ENCODE measurements around the gene GABBR2.

DNA sequence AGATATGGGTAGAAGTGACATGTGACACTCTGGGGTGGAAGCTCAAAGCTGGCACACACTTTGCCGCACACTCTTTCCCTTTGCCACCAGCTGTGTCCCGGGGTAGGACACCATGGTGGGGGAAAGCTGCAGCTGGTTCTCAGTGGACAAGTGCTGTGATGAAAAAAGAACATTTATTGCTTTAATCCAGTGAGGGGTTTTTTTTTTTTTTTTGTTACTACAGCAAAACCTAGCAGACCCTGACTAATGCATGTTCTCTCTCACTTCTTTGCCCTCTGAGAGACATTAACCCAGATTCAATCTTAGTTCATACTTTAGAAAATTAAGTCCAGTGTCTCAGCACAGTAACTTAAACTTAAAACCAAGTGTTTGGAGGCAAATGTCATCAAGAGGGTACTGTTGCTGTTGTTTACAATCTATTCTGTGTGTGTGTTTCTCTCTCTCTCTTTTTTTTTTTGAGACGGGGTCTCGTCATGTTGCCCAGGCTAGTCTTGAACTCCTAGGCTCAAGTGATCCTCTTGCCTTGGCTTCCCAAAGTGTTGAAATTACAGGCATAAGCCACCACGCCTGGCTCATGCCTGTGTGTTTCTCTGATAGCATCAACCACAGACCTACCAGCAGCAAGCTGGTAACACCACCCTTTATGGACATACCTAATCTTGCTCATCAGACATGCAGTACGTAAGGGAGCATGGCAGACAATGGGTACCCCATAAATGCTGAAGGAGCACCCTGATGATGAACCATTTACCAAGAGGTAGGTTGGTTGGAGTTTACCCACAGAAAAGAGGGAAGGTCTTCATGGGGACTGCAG lies 368.5 kb downstream of the GABBR2 start:
- TF ChIP-seq HDAC6 (IDR thresholded peaks at IDR 0.05; ENCODE audit: low read depth, low read length) (no peak), GTF2F1 (IDR thresholded peaks at IDR 0.05; ENCODE audit: low read depth, low read length) (no peak), TAF1 (IDR thresholded peaks at IDR 0.05; ENCODE audit: control insufficient read depth, extremely low read depth, insufficient read depth, low read length, severe bottlenecking) (no peak), LARP7 (IDR thresholded peaks at IDR 0.05) (no peak), HES1 (IDR thresholded peaks at IDR 0.05; ENCODE audit: low read depth) (no peak), CTCF (IDR thresholded peaks at IDR 0.05 in 2 of 3, conservative IDR thresholded peaks at IDR 0.05 in 1 of 3; ENCODE audit: insufficient read depth in 2 of 3, low read depth in 1 of 3, low read length in 3 of 3) (no peak)

Data from K562 (cell line).